Measurements from ENCODE around the gene RPS28.

Gene RPS28

GRCh38 chr19:8363803-8364771 lies 42.8 kb downstream of the RPS28 start, which contains the start of gene ANGPTL4:
Gene ANGPTL4 (plus strand): TSS chr19:8364155. CDS start chr19:8364322, 167 bp downstream.
- intact Hi-C loops (cut with DNase I), result no loop called here
- DNase-seq, result peak in 41 of 42 donors; percentile 21 to 81 (median 60)

- DNase-seq, result no peak
- intact Hi-C loops (cut with DNase I), result no loop called here
Observed at GRCh38 chr19:8366121-8366581, 44.9 kb downstream of the RPS28 start.

GRCh38 chr19:8366961-8367326 lies 45.6 kb downstream of the RPS28 start:
- peak in 7 of 42 donors; percentile 12 to 53 (median 24) for DNase-seq
- intact Hi-C loops (cut with DNase I), result no loop called here

GRCh38 chr19:8367327-8368001 lies 46.2 kb downstream of the RPS28 start:
- intact Hi-C loops (cut with DNase I), result no loop called here
- peak; percentile 36 to 89 (median 76) for DNase-seq

GRCh38 chr19:8370176-8371010 lies 49.1 kb downstream of the RPS28 start:
- no peak for DNase-seq
- intact Hi-C loops (cut with DNase I), result no loop called here

- no peak for DNase-seq
- intact Hi-C loops (cut with DNase I), result no loop called here
Observed at GRCh38 chr19:8371011-8371804, 49.9 kb downstream of the RPS28 start.

Data from head of caudate nucleus (tissue), 42 donors.